Measurements from ENCODE around the gene SSR2.
A peak's percentile ranks its signal among the peaks of the same experiment; 100 is the strongest.

- TF ChIP-seq CTCF (IDR thresholded peaks at IDR 0.05; ENCODE audit: low read depth, low read length, poor library complexity, severe bottlenecking) (peak; percentile 99), EZH2phosphoT487 (IDR thresholded peaks at IDR 0.05; ENCODE audit: borderline replicate concordance, low read length) (no peak)
Observed at GRCh38 chr1:155989242-155990004, 31.3 kb downstream of the SSR2 start.

Measured in DOHH2 (cell line).